Keratinocyte (primary cell): ENCODE measurements around the gene RRAS. TPM values are rescaled to one million over a fixed set of nuclear protein-coding genes. Genes with fewer than 3 reads are reported as not detected.

Source experiments
- DNase-seq: peaks from one replicate; pipeline ENCODE4 v3.0.0-alpha.2; 2011; ENCODE audit warnings: low read depth, missing footprints, low spot score
- FAIRE-seq: peaks from 2 replicates; lab custom pipeline; 2011; peaks lifted over from hg19 to GRCh38; lab: Jason Lieb, UNC
- H2AFZ ChIP-seq: 2 replicates; pipeline ENCODE4 v1.6.0; 2012; ENCODE audit warnings: low read length, control low read depth, inconsistent platforms; ENCODE audit not compliant: control insufficient read depth
- H3K27ac ChIP-seq: 2 replicates; pipeline ENCODE4 v1.5.1; 2011; ENCODE audit warnings: low read length; ENCODE audit not compliant: control insufficient read depth, insufficient read depth
- H3K27me3 ChIP-seq: 3 replicates; pipeline ENCODE4 v1.6.0; 2011; ENCODE audit warnings: low read length; ENCODE audit not compliant: control insufficient read depth, insufficient read depth; ENCODE audit errors: extremely low read depth
- H3K36me3 ChIP-seq, 2 experiments: 2 replicates in 1 of 2; 3 replicates in 1 of 2; pipeline ENCODE4 v1.5.1; 2011; ENCODE audit warnings: low read length in 2 of 2, mild to moderate bottlenecking in 1 of 2; ENCODE audit not compliant: control insufficient read depth in 2 of 2, insufficient read depth in 2 of 2; ENCODE audit errors: extremely low read depth in 1 of 2
- H3K4me1 ChIP-seq: 3 replicates; pipeline ENCODE4 v1.5.1; 2011; ENCODE audit warnings: low read length; ENCODE audit not compliant: control insufficient read depth, insufficient read depth; ENCODE audit errors: extremely low read depth
- H3K4me2 ChIP-seq: 3 replicates; pipeline ENCODE4 v1.6.0; 2011; ENCODE audit warnings: low read depth, low read length; ENCODE audit not compliant: control insufficient read depth, insufficient read depth; ENCODE audit errors: extremely low read depth
- H3K4me3 ChIP-seq, 3 experiments: fragments of 200-600 bp in 1 of 3; sonication (generic) in 1 of 3; 2 replicates in 2 of 3; 3 replicates in 1 of 3; pipeline ENCODE4 v1.5.1; 2011 to 2016; ENCODE audit warnings: low read length in 3 of 3, mild to moderate bottlenecking in 3 of 3, control low read depth in 2 of 3, inconsistent platforms in 1 of 3, low read depth in 1 of 3, mixed read lengths in 1 of 3, mixed run types in 1 of 3, moderate library complexity in 1 of 3; ENCODE audit not compliant: control insufficient read depth in 2 of 3, insufficient read depth in 2 of 3; ENCODE audit errors: extremely low read depth in 1 of 3
- H3K79me2 ChIP-seq: 2 replicates; pipeline ENCODE4 v1.6.0; 2012; ENCODE audit warnings: low read length; ENCODE audit not compliant: control insufficient read depth, insufficient read depth
- H3K9ac ChIP-seq: 3 replicates; pipeline ENCODE4 v1.6.0; 2011; ENCODE audit warnings: low read length; ENCODE audit not compliant: control insufficient read depth, insufficient read depth; ENCODE audit errors: extremely low read depth
- H3K9me1 ChIP-seq: 3 replicates; pipeline ENCODE4 v1.6.0; 2011; ENCODE audit warnings: low read length; ENCODE audit not compliant: control insufficient read depth, insufficient read depth; ENCODE audit errors: extremely low read depth
- H3K9me3 ChIP-seq: 2 replicates; pipeline ENCODE4 v1.5.1; 2012; ENCODE audit warnings: low read depth, low read length; ENCODE audit not compliant: control insufficient read depth
- H4K20me1 ChIP-seq: 3 replicates; pipeline ENCODE4 v1.6.0; 2011; ENCODE audit warnings: low read length; ENCODE audit not compliant: control insufficient read depth, insufficient read depth; ENCODE audit errors: extremely low read depth
- CTCF ChIP-seq, 3 experiments: IDR thresholded peaks in 1 of 3; conservative IDR thresholded peaks in 1 of 3; optimal IDR thresholded peaks in 1 of 3; 2 replicates in 2 of 3; 3 replicates in 1 of 3; pipeline versions ENCODE3 to v1.5.1; 2011; ENCODE audit warnings: low read length in 3 of 3, mild to moderate bottlenecking in 3 of 3, moderate library complexity in 2 of 3, control low read depth in 1 of 3, inconsistent platforms in 1 of 3; ENCODE audit not compliant: insufficient read depth in 2 of 3; ENCODE audit errors: extremely low read depth in 1 of 3
- EZH2 ChIP-seq: IDR thresholded peaks from one replicate; pipeline ENCODE4 v1.6.1; 2012; ENCODE audit warnings: inconsistent platforms, mild to moderate bottlenecking, low read length, moderate library complexity
- dilution Hi-C: fragments of 300-500 bp; cut with MboI; formaldehyde crosslinking; loops from one replicate; pipeline ENCODE4 v1.7.0; 2020; ENCODE audit warnings: low sequenced_read_pairs; ENCODE audit not compliant: extremely low pct_ligation_motif_present
- polyA plus RNA-seq, 5 experiments: library from polyadenylated mRNA; depleted of rRNA in 3 of 5; stranded (reverse) in 3 of 5; stranded (forward) in 1 of 5; unstranded in 1 of 5; fragments of >200 nt; gene quantifications; 1 replicate in 1 of 5; 2 replicates in 3 of 5; 3 replicates in 1 of 5; pipeline versions ENCODE4 v1.2.1 to v1.2.3, GENCODE V29; 2011 to 2012; ENCODE audit warnings: missing spikeins in 2 of 5, low read depth in 1 of 5, low replicate concordance in 1 of 5

The RRAS gene
- polyA plus RNA-seq, 1 donor (not counting 4 experiments of a cell fraction or from before 2014, with no cell fraction given), result 98.1 TPM

- Histone ChIP-seq H3K4me1 (peaks cover 24% of the 10 kb centered on the region), H2AFZ (no peak overlapping the region), H3K4me3 (no peak overlapping the region), H3K4me2 (no peak overlapping the region), H3K79me2 (peaks cover 50% of the 10 kb centered on the region), H3K9ac (no peak overlapping the region), H3K27ac (no peak overlapping the region), H4K20me1 (peaks cover 27% of the 10 kb centered on the region), H3K36me3 (peaks cover 43% of the 10 kb centered on the region in 2 experiments), H3K9me3 (no peaks in the 10 kb centered on the region), H3K27me3 (no peaks in the 10 kb centered on the region), H3K9me1 (no peaks in the 10 kb centered on the region)
- dilution Hi-C loops, result no loop called here
- TF ChIP-seq EZH2, result no peak
- TF ChIP-seq CTCF (optimal IDR thresholded peaks at IDR 0.05 in 1 of 3, IDR thresholded peaks at IDR 0.05 in 1 of 3, conservative IDR thresholded peaks at IDR 0.05 in 1 of 3; ENCODE audit: extremely low read depth in 1 of 3, insufficient read depth in 2 of 3, low read length in 3 of 3), result no peak
- DNase-seq, result no peak
- FAIRE-seq, result no peak
These were observed 42.3 kb upstream of the RRAS start for GRCh38 chr19:49682274-49682673.

- DNase-seq (no peak), FAIRE-seq (no peak)
- peaks cover 24% of the 10 kb centered on the region for H3K4me1 ChIP-seq
- no peak overlapping the region for H2AFZ ChIP-seq
- H3K9me1 ChIP-seq, result no peaks in the 10 kb centered on the region
- H3K9ac ChIP-seq, result no peak overlapping the region
- peaks cover 39 to 42% of the 10 kb centered on the region in 2 experiments for H3K36me3 ChIP-seq
- H3K79me2 ChIP-seq, result peaks cover 53% of the 10 kb centered on the region
- no peak overlapping the region for H3K4me3 ChIP-seq
- no peaks in the 10 kb centered on the region for H3K27me3 ChIP-seq
- H4K20me1 ChIP-seq, result peaks cover 27% of the 10 kb centered on the region
- no peak overlapping the region for H3K4me2 ChIP-seq
- H3K9me3 ChIP-seq, result no peaks in the 10 kb centered on the region
- no peak overlapping the region for H3K27ac ChIP-seq
- dilution Hi-C loops, result no loop called here
- TF ChIP-seq EZH2 (no peak), CTCF (optimal IDR thresholded peaks at IDR 0.05 in 1 of 3, IDR thresholded peaks at IDR 0.05 in 1 of 3, conservative IDR thresholded peaks at IDR 0.05 in 1 of 3; ENCODE audit: extremely low read depth in 1 of 3, insufficient read depth in 2 of 3, low read length in 3 of 3) (no peak)
These were observed 41.9 kb upstream of the RRAS start for GRCh38 chr19:49681830-49682229.
